GM06990 (cell line): ENCODE results near the gene IGFL3.
"Not testable (repeated sequence)": the region's sequence is repeated elsewhere in the genome, so short reads cannot be mapped to it uniquely, and the experiment has no call there.

ENCODE experiments used
- DNase-seq: peaks from one replicate; pipeline ENCODE4 v3.0.0-alpha.2; 2011; ENCODE audit not compliant: insufficient read length; ENCODE audit errors: extremely low read depth
- H3K27me3 ChIP-seq: replicated peaks from 2 replicates; pipeline ENCODE4 v1.6.0; 2011; ENCODE audit warnings: low read length; ENCODE audit not compliant: control insufficient read depth, insufficient read depth
- H3K36me3 ChIP-seq: 2 replicates; pipeline ENCODE4 v1.5.1; 2011; ENCODE audit warnings: low read length; ENCODE audit not compliant: control insufficient read depth, insufficient read depth
- H3K4me3 ChIP-seq: replicated peaks from 2 replicates; pipeline ENCODE4 v1.5.1; 2011; ENCODE audit warnings: low read depth, mild to moderate bottlenecking, control low read depth, low read length
- CTCF ChIP-seq: IDR thresholded peaks from 2 replicates; pipeline ENCODE4 v1.5.1; 2011; ENCODE audit warnings: low read length, control low read depth, mild to moderate bottlenecking, inconsistent platforms; ENCODE audit not compliant: insufficient read depth, poor library complexity, severe bottlenecking

Gene IGFL3

GRCh38 chr19:46111376-46111775, 13.1 kb downstream of the IGFL3 start:
- Histone ChIP-seq H3K27me3 (no peaks in the 10 kb centered on the region), H3K36me3 (no peaks in the 10 kb centered on the region), H3K4me3 (no peak overlapping the region)
- DNase-seq: no peak
- no peak for TF ChIP-seq CTCF

- TF ChIP-seq CTCF: no peak
- Histone ChIP-seq H3K36me3 (no peaks in the 10 kb centered on the region), H3K27me3 (no peaks in the 10 kb centered on the region), H3K4me3 (no peak overlapping the region)
- no peak for DNase-seq
These were observed 14.6 kb downstream of the IGFL3 start for GRCh38 chr19:46109876-46110275.

- Histone ChIP-seq H3K36me3 (no peaks in the 10 kb centered on the region), H3K27me3 (no peaks in the 10 kb centered on the region), H3K4me3 (no peak overlapping the region)
- DNase-seq: no peak
- TF ChIP-seq CTCF: no peak
These were observed 17.1 kb downstream of the IGFL3 start for GRCh38 chr19:46107371-46107770.

- not testable (repeated sequence) for H3K27me3 ChIP-seq, DNase-seq, H3K4me3 ChIP-seq, H3K36me3 ChIP-seq
These were observed 22.2 kb downstream of the IGFL3 start for GRCh38 chr19:46102333-46102732.

- DNase-seq: no peak
- H3K4me3 ChIP-seq: no peak overlapping the region
- no peak for TF ChIP-seq CTCF
- H3K27me3 ChIP-seq: no peaks in the 10 kb centered on the region
- no peaks in the 10 kb centered on the region for H3K36me3 ChIP-seq
These were observed 23.2 kb downstream of the IGFL3 start for GRCh38 chr19:46101293-46101692.

- Histone ChIP-seq H3K4me3 (no peak overlapping the region), H3K36me3 (no peaks in the 10 kb centered on the region), H3K27me3 (no peaks in the 10 kb centered on the region)
- TF ChIP-seq CTCF: no peak
- DNase-seq: no peak
These were observed 24.1 kb downstream of the IGFL3 start for GRCh38 chr19:46100344-46100743.
